ENCODE measurements around the gene NFKBIL1. TPM values are rescaled to one million over a fixed set of nuclear protein-coding genes. Genes with fewer than 3 reads are reported as not detected.

The NFKBIL1 gene
- total RNA-seq, 4 donors from 2014 or later = 7.8 to 25.2 (median 16.7) TPM

DNA sequence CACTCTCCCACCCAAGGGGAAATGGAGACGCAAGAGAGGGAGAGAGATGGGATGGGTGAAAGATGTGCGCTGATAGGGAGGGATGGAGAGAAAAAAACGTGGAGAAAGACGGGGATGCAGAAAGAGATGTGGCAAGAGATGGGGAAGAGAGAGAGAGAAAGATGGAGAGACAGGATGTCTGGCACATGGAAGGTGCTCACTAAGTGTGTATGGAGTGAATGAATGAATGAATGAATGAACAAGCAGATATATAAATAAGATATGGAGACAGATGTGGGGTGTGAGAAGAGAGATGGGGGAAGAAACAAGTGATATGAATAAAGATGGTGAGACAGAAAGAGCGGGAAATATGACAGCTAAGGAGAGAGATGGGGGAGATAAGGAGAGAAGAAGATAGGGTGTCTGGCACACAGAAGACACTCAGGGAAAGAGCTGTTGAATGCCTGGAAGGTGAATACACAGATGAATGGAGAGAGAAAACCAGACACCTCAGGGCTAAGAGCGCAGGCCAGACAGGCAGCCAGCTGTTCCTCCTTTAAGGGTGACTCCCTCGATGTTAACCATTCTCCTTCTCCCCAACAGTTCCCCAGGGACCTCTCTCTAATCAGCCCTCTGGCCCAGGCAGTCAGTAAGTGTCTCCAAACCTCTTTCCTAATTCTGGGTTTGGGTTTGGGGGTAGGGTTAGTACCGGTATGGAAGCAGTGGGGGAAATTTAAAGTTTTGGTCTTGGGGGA, 28.7 kb downstream of the NFKBIL1 start:
- TF ChIP-seq POLR2A (IDR thresholded peaks at IDR 0.05) (no peak), CTCF (IDR thresholded peaks at IDR 0.05) (no peak)
- H3K4me1 ChIP-seq = peaks cover 4 to 20% (median 10%) of the 10 kb centered on the region in 3 donors
- DNase-seq = no peak
- H3K27ac ChIP-seq = peak overlapping the region; percentile 1 to 75 (median 59)
- WGBS, 2 donors = 58 to 72% methylated on average over 8 of the region's 8 CpGs
- H3K36me3 ChIP-seq = no peaks in the 10 kb centered on the region
- peaks cover 0 to 11% (median 0%) of the 10 kb centered on the region in 4 donors for H3K27me3 ChIP-seq
- intact Hi-C loops (cut with DNase I) = no loop called here
- no peaks in the 10 kb centered on the region for H3K9me3 ChIP-seq
- peak overlapping the region; percentile 10 to 57 (median 31) for H3K4me3 ChIP-seq

DNA sequence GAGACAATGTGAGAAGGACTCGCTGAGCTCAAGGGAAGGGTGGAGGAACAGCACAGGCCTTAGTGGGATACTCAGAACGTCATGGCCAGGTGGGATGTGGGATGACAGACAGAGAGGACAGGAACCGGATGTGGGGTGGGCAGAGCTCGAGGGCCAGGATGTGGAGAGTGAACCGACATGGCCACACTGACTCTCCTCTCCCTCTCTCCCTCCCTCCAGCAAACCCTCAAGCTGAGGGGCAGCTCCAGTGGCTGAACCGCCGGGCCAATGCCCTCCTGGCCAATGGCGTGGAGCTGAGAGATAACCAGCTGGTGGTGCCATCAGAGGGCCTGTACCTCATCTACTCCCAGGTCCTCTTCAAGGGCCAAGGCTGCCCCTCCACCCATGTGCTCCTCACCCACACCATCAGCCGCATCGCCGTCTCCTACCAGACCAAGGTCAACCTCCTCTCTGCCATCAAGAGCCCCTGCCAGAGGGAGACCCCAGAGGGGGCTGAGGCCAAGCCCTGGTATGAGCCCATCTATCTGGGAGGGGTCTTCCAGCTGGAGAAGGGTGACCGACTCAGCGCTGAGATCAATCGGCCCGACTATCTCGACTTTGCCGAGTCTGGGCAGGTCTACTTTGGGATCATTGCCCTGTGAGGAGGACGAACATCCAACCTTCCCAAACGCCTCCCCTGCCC, 29.6 kb downstream of the NFKBIL1 start:
- 65 to 72% methylated on average over 8 to 9 of the region's 19 CpGs for WGBS, 2 donors
- H3K4me1 ChIP-seq = peaks cover 10 to 29% (median 16%) of the 10 kb centered on the region in 3 donors
- peaks cover 0 to 12% (median 0%) of the 10 kb centered on the region in 4 donors for H3K27me3 ChIP-seq
- peak overlapping the region in 2 of 4 donors; percentile 39 to 75 for H3K27ac ChIP-seq
- intact Hi-C loops (cut with DNase I) = no loop called here
- H3K9me3 ChIP-seq = no peaks in the 10 kb centered on the region
- H3K4me3 ChIP-seq = peak overlapping the region in 2 of 4 donors; percentile 37 to 57
- H3K36me3 ChIP-seq = no peaks in the 10 kb centered on the region
- no peak for DNase-seq
- no peak for TF ChIP-seq POLR2A (IDR thresholded peaks at IDR 0.05)
- no peak for TF ChIP-seq CTCF (IDR thresholded peaks at IDR 0.05)

DNA sequence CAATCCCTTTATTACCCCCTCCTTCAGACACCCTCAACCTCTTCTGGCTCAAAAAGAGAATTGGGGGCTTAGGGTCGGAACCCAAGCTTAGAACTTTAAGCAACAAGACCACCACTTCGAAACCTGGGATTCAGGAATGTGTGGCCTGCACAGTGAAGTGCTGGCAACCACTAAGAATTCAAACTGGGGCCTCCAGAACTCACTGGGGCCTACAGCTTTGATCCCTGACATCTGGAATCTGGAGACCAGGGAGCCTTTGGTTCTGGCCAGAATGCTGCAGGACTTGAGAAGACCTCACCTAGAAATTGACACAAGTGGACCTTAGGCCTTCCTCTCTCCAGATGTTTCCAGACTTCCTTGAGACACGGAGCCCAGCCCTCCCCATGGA, 30.2 kb downstream of the NFKBIL1 start:
- Histone ChIP-seq H3K4me3 (peak overlapping the region in 2 of 4 donors; percentile 37 to 38), H3K36me3 (no peaks in the 10 kb centered on the region), H3K9me3 (no peaks in the 10 kb centered on the region), H3K27me3 (peaks cover 0 to 15% (median 0%) of the 10 kb centered on the region in 4 donors), H3K4me1 (peaks cover 15 to 34% (median 16%) of the 10 kb centered on the region in 3 donors), H3K27ac (no peak overlapping the region)
- intact Hi-C loops (cut with DNase I) = no loop called here
- DNase-seq = no peak
- no peak for TF ChIP-seq POLR2A (IDR thresholded peaks at IDR 0.05)
- no peak for TF ChIP-seq CTCF (IDR thresholded peaks at IDR 0.05)
- 68 to 94% methylated on average over 2 to 3 of the region's 3 CpGs for WGBS, 2 donors

DNA sequence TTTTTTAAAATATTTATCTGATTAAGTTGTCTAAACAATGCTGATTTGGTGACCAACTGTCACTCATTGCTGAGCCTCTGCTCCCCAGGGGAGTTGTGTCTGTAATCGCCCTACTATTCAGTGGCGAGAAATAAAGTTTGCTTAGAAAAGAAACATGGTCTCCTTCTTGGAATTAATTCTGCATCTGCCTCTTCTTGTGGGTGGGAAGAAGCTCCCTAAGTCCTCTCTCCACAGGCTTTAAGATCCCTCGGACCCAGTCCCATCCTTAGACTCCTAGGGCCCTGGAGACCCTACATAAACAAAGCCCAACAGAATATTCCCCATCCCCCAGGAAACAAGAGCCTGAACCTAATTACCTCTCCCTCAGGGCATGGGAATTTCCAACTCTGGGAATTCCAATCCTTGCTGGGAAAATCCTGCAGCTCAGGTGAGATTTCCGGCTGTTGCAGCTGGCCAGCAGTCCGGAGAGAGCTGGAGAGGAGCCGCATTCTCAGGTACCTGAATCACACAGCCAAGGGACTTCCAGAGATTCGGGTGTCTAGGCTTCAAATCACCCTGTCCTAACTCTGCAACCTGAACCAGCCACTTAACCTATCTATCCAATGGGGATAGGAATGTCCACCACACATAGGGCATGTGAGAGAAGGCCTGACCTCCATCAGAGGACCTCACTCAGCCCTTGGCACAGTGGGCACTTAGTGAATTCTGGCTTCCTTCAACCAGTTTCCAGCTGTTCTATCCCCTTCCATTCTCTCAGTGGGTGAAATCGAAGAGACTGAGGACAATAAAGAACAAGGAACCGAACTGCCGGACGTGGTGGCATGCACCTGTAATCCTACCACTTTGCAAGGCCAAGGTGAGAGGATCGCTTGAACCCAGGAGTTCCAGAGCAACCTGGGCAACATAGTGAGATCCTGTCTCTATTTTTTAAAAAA, 31.0 kb downstream of the NFKBIL1 start:
- Histone ChIP-seq H3K27me3 (peaks cover 0 to 15% (median 0%) of the 10 kb centered on the region in 4 donors), H3K36me3 (no peaks in the 10 kb centered on the region), H3K4me1 (peaks cover 16 to 37% (median 18%) of the 10 kb centered on the region in 3 donors), H3K27ac (no peak overlapping the region), H3K9me3 (no peaks in the 10 kb centered on the region), H3K4me3 (no peak overlapping the region)
- 53 to 67% methylated on average over 11 of the region's 12 CpGs for WGBS, 2 donors
- intact Hi-C loops (cut with DNase I) = no loop called here
- no peak for TF ChIP-seq POLR2A (IDR thresholded peaks at IDR 0.05)
- no peak for TF ChIP-seq CTCF (IDR thresholded peaks at IDR 0.05)
- DNase-seq = no peak
